Measurements from ENCODE around the gene ZBTB37.
"Not testable (repeated sequence)": the region's sequence is repeated elsewhere in the genome, so short reads cannot be mapped to it uniquely, and the experiment has no call there.

Gene ZBTB37

DNA sequence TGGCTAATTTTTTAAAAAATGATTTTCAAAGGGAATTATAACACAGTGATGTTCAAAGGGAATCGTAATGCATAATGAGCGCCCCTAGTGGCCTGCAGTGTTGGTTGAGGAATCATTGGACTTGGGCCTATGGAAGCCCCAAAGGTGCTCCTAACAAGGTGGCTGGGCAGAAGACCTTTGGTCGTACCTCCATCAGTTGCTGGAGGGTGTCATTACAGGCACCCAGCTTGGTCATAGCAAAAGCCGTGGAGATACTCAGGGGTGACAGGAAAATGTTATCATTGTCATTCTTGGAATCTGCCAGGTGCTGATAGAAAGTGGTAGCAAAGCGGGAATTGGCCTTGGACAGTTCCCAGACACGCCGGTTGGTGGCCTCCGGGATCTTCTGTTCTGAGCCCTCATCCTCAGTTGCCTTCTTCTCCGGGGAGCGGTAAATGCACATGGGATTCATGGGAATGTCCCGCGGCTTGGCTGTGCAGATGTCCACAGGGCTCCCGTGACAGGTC lies 46.2 kb downstream of the ZBTB37 start:
- no peaks in the 10 kb centered on the region for H3K27me3 Mint-ChIP-seq
- no peaks in the 10 kb centered on the region for H3K36me3 Mint-ChIP-seq (ENCODE audit: low read depth)
- H3K4me3 Mint-ChIP-seq: no peak overlapping the region
- ATAC-seq: no peak
- H3K9me3 Mint-ChIP-seq: no peaks in the 10 kb centered on the region
- H3K27ac Mint-ChIP-seq: no peak overlapping the region
- DNase-seq: peak; percentile 27
- H3K4me1 Mint-ChIP-seq: no peaks in the 10 kb centered on the region

DNA sequence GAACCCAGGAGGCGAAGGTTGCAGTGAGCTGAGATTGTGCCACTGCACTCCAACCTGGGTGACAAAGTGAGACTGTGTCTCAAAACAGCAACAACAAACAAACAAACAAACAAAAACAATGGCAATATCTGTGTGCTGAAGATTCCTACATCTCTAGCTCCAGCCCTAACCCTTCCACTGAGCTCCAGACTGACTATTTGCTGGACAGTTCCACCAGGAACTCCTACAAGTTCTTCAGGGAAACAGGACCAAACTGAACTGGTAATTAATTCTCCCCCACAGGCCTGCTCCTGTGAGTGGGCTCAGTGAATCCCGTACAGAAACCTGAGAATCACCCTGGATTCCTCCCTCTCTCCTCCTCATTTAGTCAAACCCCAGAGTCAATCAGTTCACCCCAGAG lies 47.4 kb downstream of the ZBTB37 start:
- Mint-ChIP-seq H3K27ac (no peak overlapping the region), H3K4me1 (no peaks in the 10 kb centered on the region), H3K4me3 (no peak overlapping the region), H3K36me3 (ENCODE audit: low read depth) (no peaks in the 10 kb centered on the region), H3K27me3 (no peaks in the 10 kb centered on the region), H3K9me3 (no peaks in the 10 kb centered on the region)
- no peak for DNase-seq
- ATAC-seq: no peak

GRCh38 chr1:173916667-173917066 lies 48.5 kb downstream of the ZBTB37 start:
- Mint-ChIP-seq H3K4me1 (no peaks in the 10 kb centered on the region), H3K27me3 (no peaks in the 10 kb centered on the region), H3K27ac (no peak overlapping the region), H3K36me3 (ENCODE audit: low read depth) (no peaks in the 10 kb centered on the region), H3K4me3 (no peak overlapping the region), H3K9me3 (no peaks in the 10 kb centered on the region)
- ATAC-seq (no peak), DNase-seq (no peak)

GRCh38 chr1:173917149-173917548 lies 49.0 kb downstream of the ZBTB37 start, which contains the start of gene SERPINC1:
Gene SERPINC1, minus strand, starts transcription at chr1:173917327. Its CDS starts 68 bp downstream, at chr1:173917259.
- Mint-ChIP-seq H3K27ac (no peak within 1 kb of the TSS), H3K36me3 (ENCODE audit: low read depth) (no peaks in the 10 kb centered on the region), H3K9me3 (no peaks in the 10 kb centered on the region), H3K27me3 (no peaks in the 10 kb centered on the region), H3K4me1 (no peaks in the 10 kb centered on the region), H3K4me3 (no peak within 1 kb of the TSS)
- DNase-seq (no peak), ATAC-seq (no peak)

GRCh38 chr1:173917635-173918493 lies 49.7 kb downstream of the ZBTB37 start:
- Mint-ChIP-seq H3K4me1 (no peaks in the 10 kb centered on the region), H3K36me3 (ENCODE audit: low read depth) (no peaks in the 10 kb centered on the region), H3K9me3 (no peaks in the 10 kb centered on the region), H3K27me3 (no peaks in the 10 kb centered on the region), H3K4me3 (no peak overlapping the region), H3K27ac (no peak overlapping the region)
- ATAC-seq (no peak), DNase-seq (no peak)

DNA sequence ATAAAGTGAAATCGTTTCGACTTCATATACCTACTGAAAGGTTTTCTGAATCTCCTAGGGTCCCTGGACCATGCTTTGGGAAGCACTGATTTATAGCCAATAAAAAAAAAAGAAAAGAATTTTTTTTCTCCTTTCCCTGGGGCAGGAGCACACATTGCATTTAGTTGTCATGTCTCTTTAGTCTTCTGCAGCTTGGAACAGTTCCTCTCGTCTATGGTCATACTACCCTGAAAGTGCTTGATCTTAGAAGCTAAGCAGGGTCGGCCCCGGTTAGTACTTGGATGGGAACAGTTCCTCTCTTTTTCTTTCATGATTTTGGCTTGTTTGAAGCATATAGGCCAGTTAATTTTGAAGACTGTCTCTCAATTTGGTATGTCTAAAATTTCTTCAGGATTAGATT lies 52.7 kb downstream of the ZBTB37 start:
- no peak overlapping the region for H3K4me3 Mint-ChIP-seq

DNA sequence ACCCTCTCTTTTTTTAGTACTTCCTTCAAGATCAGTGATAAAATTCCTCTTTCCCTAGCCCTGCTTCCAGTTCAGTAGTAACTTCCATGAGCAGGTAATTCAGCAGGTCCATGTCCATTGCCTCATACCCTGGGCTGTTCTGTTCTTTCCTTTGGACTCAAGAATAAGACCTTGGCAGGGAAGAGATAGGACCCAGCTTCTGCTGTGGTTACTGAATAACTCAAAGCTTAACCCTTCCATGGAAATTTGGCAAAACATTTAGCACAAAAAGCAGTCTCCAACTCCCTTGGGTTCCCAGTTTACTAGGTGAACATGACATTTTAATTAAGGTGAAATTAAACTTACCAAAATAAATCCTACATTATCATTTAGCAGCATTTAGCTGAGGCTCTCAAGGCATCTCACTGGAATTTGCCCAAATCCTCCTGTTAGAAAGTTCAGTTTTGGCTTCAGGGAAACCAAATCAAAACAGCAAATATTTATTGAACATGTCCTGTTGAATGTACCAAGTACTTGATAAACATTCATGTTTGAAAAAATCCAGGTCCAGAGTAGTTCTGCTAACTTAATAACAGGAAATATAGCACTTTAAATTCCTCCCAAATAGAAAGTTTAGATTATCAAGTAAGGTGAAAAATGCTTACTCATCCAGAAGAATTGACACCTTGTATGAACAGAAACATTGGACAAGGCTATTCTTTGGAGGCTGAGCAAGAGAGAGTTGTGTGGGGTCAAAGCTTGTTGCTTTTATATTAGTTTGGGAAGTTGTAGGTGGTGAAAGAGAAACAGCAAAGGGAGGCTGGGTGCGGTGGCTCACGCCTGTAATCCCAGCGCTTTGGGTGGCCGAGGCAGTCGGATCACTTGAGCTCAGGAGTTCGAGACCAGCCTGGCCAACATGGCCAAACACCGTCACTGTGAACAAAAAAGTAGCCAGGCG lies 57.4 kb downstream of the ZBTB37 start:
- H3K9me3 Mint-ChIP-seq: no peaks in the 10 kb centered on the region
- ATAC-seq (no peak), DNase-seq (no peak)
- H3K27me3 Mint-ChIP-seq: no peaks in the 10 kb centered on the region
- no peaks in the 10 kb centered on the region for H3K4me1 Mint-ChIP-seq
- no peak overlapping the region for H3K4me3 Mint-ChIP-seq
- H3K36me3 Mint-ChIP-seq (ENCODE audit: low read depth): peaks cover 4% of the 10 kb centered on the region
- H3K27ac Mint-ChIP-seq: no peak overlapping the region

More for the DNA sequence above, 52.7 kb downstream of the ZBTB37 start:
- no peak overlapping the region for H3K27ac Mint-ChIP-seq
- no peaks in the 10 kb centered on the region for H3K27me3 Mint-ChIP-seq
- ATAC-seq (no peak), DNase-seq (no peak)
- no peaks in the 10 kb centered on the region for H3K9me3 Mint-ChIP-seq
- H3K36me3 Mint-ChIP-seq (ENCODE audit: low read depth): no peaks in the 10 kb centered on the region
- no peaks in the 10 kb centered on the region for H3K4me1 Mint-ChIP-seq

- peaks cover 10% of the 10 kb centered on the region for H3K4me1 Mint-ChIP-seq
- not testable (repeated sequence) for H3K27me3 Mint-ChIP-seq; H3K36me3 Mint-ChIP-seq (ENCODE audit: low read depth); ATAC-seq; H3K9me3 Mint-ChIP-seq; DNase-seq; H3K27ac Mint-ChIP-seq; H3K4me3 Mint-ChIP-seq
These were observed 62.4 kb downstream of the ZBTB37 start for GRCh38 chr1:173930541-173930940.

- Mint-ChIP-seq H3K9me3 (no peaks in the 10 kb centered on the region), H3K36me3 (ENCODE audit: low read depth) (peaks cover 28% of the 10 kb centered on the region), H3K4me1 (peaks cover 10% of the 10 kb centered on the region), H3K4me3 (no peak overlapping the region), H3K27me3 (no peaks in the 10 kb centered on the region), H3K27ac (peak overlapping the region; percentile 13)
- ATAC-seq (peak; percentile 43), DNase-seq (no peak)
These were observed 66.3 kb downstream of the ZBTB37 start for GRCh38 chr1:173934440-173934839.

- no peaks in the 10 kb centered on the region for H3K27me3 Mint-ChIP-seq
- peaks cover 25% of the 10 kb centered on the region for H3K36me3 Mint-ChIP-seq (ENCODE audit: low read depth)
- H3K4me1 Mint-ChIP-seq: peaks cover 10% of the 10 kb centered on the region
- DNase-seq (no peak), ATAC-seq (no peak)
- H3K27ac Mint-ChIP-seq: no peak overlapping the region
- H3K4me3 Mint-ChIP-seq: no peak overlapping the region
- no peaks in the 10 kb centered on the region for H3K9me3 Mint-ChIP-seq
These were observed 68.9 kb downstream of the ZBTB37 start for GRCh38 chr1:173937062-173937461.

DNA sequence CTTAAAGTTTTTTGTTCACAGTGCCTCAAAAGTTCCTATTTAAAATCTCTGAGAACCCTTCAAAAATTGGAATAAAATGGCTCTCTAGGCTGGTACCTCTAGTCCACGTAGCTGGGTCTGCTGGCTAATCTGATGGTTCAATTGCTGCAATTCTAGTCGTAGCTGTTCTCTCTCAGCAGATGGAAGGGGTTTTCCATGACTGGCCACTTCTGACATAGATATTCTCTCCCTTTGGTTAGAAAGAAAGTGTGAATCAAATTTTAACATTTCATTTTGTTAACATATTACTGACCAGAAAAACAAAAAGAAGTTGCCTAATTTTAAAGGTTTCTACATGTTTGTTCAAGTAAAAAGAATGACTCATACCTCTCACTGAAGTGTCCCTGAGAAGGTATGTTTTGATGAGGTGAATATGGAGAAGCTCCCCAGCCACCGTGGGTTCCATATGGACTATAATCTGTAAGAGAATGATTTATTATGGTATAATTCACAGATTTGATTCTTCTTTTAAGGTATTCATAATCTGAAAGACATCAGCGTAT lies 78.3 kb downstream of the ZBTB37 start:
- DNase-seq (no peak), ATAC-seq (no peak)
- Mint-ChIP-seq H3K9me3 (no peaks in the 10 kb centered on the region), H3K27ac (peak overlapping the region; percentile 7), H3K36me3 (ENCODE audit: low read depth) (peaks cover 40% of the 10 kb centered on the region), H3K4me1 (no peaks in the 10 kb centered on the region), H3K27me3 (no peaks in the 10 kb centered on the region), H3K4me3 (no peak overlapping the region)

DNA sequence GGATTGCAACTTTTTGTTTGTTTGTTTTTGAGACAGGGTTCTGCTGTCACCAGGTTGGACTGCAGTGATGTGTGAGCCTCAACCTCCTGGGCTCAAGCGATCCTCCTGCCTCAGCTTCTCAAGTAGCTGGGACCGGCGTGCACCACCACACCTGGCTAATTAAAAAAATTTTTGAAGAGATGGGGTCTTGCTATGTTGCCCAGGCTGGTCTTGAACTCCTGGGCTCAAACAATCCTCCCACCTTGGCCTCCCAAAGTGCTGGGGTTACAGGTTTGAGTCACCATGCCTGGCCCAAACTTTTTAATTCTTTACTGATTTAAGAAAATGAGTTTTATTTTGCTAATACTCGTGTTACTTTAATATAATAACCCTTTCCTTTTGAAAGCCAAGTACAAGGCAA lies 80.4 kb downstream of the ZBTB37 start:
- no peaks in the 10 kb centered on the region for H3K9me3 Mint-ChIP-seq
- H3K4me1 Mint-ChIP-seq: peaks cover 11% of the 10 kb centered on the region
- no peak for ATAC-seq
- no peak overlapping the region for H3K27ac Mint-ChIP-seq
- no peaks in the 10 kb centered on the region for H3K27me3 Mint-ChIP-seq
- H3K4me3 Mint-ChIP-seq: no peak overlapping the region
- no peak for DNase-seq
- peaks cover 40% of the 10 kb centered on the region for H3K36me3 Mint-ChIP-seq (ENCODE audit: low read depth)
